Measurements from ENCODE around the gene MMP20. TPM values are rescaled to one million over a fixed set of nuclear protein-coding genes. Genes with fewer than 3 reads are reported as not detected.
A peak's percentile ranks its signal among the peaks of the same experiment; 100 is the strongest.

The MMP20 gene
- polyA plus RNA-seq, 1 of the 3 experiments (the other 2 are of a cell fraction), result not detected

DNA sequence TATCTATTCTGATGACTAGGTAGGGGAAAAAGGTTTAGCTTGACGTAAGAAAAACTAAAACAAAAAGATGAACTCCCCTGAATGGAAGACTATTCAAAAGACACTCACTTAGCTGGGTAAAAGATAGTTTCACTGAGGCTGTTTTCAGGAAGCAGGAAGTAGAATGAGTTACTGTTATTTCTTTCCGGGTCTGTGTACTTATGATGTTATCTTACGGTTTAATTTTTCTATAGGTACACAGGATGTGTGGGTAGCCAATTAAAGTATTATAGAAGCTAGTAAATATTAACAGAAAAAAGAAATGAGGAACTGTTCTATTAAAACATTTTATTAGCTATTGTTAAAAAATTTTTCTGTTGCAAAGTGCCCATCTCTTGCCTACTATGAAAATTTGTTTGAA is 48.8 kb downstream of the MMP20 start:
- TF ChIP-seq SMC3 (IDR thresholded peaks at IDR 0.05; ENCODE audit: low read depth, low read length) (no peak), NFIC (IDR thresholded peaks at IDR 0.05; ENCODE audit: borderline replicate concordance) (no peak), CHD2 (IDR thresholded peaks at IDR 0.05; ENCODE audit: low read length, partially characterized antibody) (no peak), RAD21 (IDR thresholded peaks at IDR 0.05; ENCODE audit: low read length) (no peak), SIN3A (IDR thresholded peaks at IDR 0.05; ENCODE audit: borderline replicate concordance, low read depth, low read length) (no peak), RFX5 (IDR thresholded peaks at IDR 0.05; ENCODE audit: low read length) (no peak), FOXM1 (IDR thresholded peaks at IDR 0.05; ENCODE audit: low read depth) (no peak), FOXJ3 (CRISPR knock-in tag; IDR thresholded peaks at IDR 0.05) (no peak), NRF1 (IDR thresholded peaks at IDR 0.05; ENCODE audit: low read depth, low read length) (no peak), YY1 (IDR thresholded peaks at IDR 0.05; ENCODE audit: low read depth) (no peak), MEF2A (IDR thresholded peaks at IDR 0.05; ENCODE audit: borderline replicate concordance, low read depth) (no peak), RXRA (IDR thresholded peaks at IDR 0.05; ENCODE audit: borderline replicate concordance, low read depth) (no peak), MXI1 (IDR thresholded peaks at IDR 0.05; ENCODE audit: low read depth, low read length) (no peak), JUND (IDR thresholded peaks at IDR 0.05) (no peak), RCOR1 (IDR thresholded peaks at IDR 0.05; ENCODE audit: low read length) (no peak), TCF12 (IDR thresholded peaks at IDR 0.05) (no peak)
- TF ChIP-seq, protein P1, sequence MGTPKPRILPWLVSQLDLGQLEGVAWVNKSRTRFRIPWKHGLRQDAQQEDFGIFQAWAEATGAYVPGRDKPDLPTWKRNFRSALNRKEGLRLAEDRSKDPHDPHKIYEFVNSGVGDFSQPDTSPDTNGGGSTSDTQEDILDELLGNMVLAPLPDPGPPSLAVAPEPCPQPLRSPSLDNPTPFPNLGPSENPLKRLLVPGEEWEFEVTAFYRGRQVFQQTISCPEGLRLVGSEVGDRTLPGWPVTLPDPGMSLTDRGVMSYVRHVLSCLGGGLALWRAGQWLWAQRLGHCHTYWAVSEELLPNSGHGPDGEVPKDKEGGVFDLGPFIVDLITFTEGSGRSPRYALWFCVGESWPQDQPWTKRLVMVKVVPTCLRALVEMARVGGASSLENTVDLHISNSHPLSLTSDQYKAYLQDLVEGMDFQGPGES (IDR thresholded peaks at IDR 0.05; ENCODE audit: low read depth, low read length), result no peak
- TF ChIP-seq, protein P2, sequence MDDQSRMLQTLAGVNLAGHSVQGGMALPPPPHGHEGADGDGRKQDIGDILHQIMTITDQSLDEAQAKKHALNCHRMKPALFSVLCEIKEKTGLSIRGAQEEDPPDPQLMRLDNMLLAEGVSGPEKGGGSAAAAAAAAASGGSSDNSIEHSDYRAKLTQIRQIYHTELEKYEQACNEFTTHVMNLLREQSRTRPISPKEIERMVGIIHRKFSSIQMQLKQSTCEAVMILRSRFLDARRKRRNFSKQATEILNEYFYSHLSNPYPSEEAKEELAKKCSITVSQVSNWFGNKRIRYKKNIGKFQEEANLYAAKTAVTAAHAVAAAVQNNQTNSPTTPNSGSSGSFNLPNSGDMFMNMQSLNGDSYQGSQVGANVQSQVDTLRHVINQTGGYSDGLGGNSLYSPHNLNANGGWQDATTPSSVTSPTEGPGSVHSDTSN (IDR thresholded peaks at IDR 0.05), result no peak
- TF ChIP-seq, protein P3, sequence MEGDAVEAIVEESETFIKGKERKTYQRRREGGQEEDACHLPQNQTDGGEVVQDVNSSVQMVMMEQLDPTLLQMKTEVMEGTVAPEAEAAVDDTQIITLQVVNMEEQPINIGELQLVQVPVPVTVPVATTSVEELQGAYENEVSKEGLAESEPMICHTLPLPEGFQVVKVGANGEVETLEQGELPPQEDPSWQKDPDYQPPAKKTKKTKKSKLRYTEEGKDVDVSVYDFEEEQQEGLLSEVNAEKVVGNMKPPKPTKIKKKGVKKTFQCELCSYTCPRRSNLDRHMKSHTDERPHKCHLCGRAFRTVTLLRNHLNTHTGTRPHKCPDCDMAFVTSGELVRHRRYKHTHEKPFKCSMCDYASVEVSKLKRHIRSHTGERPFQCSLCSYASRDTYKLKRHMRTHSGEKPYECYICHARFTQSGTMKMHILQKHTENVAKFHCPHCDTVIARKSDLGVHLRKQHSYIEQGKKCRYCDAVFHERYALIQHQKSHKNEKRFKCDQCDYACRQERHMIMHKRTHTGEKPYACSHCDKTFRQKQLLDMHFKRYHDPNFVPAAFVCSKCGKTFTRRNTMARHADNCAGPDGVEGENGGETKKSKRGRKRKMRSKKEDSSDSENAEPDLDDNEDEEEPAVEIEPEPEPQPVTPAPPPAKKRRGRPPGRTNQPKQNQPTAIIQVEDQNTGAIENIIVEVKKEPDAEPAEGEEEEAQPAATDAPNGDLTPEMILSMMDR (IDR thresholded peaks at IDR 0.05), result no peak

More for the DNA sequence above, 48.8 kb downstream of the MMP20 start:
- WGBS (ENCODE audit: low lambda C conversion rate), result 65% methylated on average over 3 of the region's 3 CpGs
- peaks cover 0 to 8% of the 10 kb centered on the region in 2 experiments; a peak in 1 of 4 replicates for H3K4me1 ChIP-seq (ENCODE audit: control insufficient read depth in 1 of 2, insufficient read depth in 2 of 2, low read depth in 1 of 2, low read length in 1 of 2)
- H3K79me2 ChIP-seq (ENCODE audit: insufficient read depth), result no peaks in the 10 kb centered on the region
- no peaks in the 10 kb centered on the region for H3F3A ChIP-seq (replicated peaks; ENCODE audit: insufficient read depth)
- ChIA-PET POLR2A (no interaction called here), CTCF (no interaction called here)
- no peaks in the 10 kb centered on the region for H3K9me3 ChIP-seq
- H3K27ac ChIP-seq (ENCODE audit: low read depth in 2 of 2, low read length in 1 of 2), result no peak overlapping the region
- H2AFZ ChIP-seq (ENCODE audit: low read depth), result peak overlapping the region; percentile 7; the same call in 1 of the 2 replicates
- H3K4me2 ChIP-seq, result no peak overlapping the region
- no peak for DNase-seq
- no peaks in the 10 kb centered on the region for H3K36me3 ChIP-seq (replicated peaks in 1 of 2; ENCODE audit: control insufficient read depth in 1 of 2, insufficient read depth in 2 of 2, low read length in 1 of 2)
- H4K20me1 ChIP-seq (ENCODE audit: insufficient read depth), result no peaks in the 10 kb centered on the region
- no peaks in the 10 kb centered on the region for H3K27me3 ChIP-seq (ENCODE audit: insufficient read depth)
- H3K9ac ChIP-seq, result no peak overlapping the region
- no peak overlapping the region for H3K4me3 ChIP-seq (ENCODE audit: low read depth in 2 of 2, low read length in 1 of 2)
- no peaks in the 10 kb centered on the region for H3K9me2 ChIP-seq

Measured in SK-N-SH (cell line).